Measurements from ENCODE around the gene RMDN2.

DNA sequence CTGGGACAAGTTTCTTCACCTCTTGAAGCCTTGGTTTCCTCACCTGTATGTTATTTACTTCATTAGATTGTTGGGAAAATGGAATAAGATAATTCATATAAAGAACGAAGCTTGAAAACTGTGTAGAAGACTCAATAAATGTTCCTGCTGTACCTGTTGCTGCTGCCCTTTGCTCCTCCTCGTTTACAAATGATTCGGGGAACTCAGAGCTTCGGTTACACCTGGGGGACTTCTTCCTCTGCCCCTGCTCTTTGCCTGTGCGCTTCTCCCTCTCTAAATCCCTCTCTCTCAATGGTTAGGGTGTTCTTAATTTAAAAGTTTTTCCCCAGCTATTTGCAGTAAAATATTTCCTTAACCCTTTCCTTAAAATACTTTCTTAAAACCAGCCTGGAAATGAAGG is 3.3 kb upstream of the RMDN2 start:
- TF ChIP-seq, protein P1, sequence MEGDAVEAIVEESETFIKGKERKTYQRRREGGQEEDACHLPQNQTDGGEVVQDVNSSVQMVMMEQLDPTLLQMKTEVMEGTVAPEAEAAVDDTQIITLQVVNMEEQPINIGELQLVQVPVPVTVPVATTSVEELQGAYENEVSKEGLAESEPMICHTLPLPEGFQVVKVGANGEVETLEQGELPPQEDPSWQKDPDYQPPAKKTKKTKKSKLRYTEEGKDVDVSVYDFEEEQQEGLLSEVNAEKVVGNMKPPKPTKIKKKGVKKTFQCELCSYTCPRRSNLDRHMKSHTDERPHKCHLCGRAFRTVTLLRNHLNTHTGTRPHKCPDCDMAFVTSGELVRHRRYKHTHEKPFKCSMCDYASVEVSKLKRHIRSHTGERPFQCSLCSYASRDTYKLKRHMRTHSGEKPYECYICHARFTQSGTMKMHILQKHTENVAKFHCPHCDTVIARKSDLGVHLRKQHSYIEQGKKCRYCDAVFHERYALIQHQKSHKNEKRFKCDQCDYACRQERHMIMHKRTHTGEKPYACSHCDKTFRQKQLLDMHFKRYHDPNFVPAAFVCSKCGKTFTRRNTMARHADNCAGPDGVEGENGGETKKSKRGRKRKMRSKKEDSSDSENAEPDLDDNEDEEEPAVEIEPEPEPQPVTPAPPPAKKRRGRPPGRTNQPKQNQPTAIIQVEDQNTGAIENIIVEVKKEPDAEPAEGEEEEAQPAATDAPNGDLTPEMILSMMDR (conservative IDR thresholded peaks at IDR 0.05; ENCODE audit: low read depth, low read length), result no peak
- no peak for TF ChIP-seq EZH2 (IDR thresholded peaks at IDR 0.05; ENCODE audit: borderline replicate concordance, low read depth, low read length, poor library complexity, severe bottlenecking)

Data from A673 (cell line).